Erythroblast (primary cell): ENCODE results near the gene HEMGN.
"Not testable (repeated sequence)": the region's sequence is repeated elsewhere in the genome, so short reads cannot be mapped to it uniquely, and the experiment has no call there.

Source experiments
- DNase-seq, 2 experiments: peaks; one replicate each; lab custom pipeline; 2025; lab: John Stamatoyannopoulos, UW
- GATA1 ChIP-seq: IDR thresholded peaks from 2 replicates; pipeline ENCODE4 v1.6.1; 2011; ENCODE audit warnings: low read depth, mild to moderate bottlenecking, control low read depth, low read length, moderate library complexity
- POLR2A ChIP-seq: IDR thresholded peaks from 2 replicates; pipeline ENCODE4 v1.6.1; 2011; ENCODE audit warnings: mild to moderate bottlenecking, low read length

The HEMGN gene

DNA sequence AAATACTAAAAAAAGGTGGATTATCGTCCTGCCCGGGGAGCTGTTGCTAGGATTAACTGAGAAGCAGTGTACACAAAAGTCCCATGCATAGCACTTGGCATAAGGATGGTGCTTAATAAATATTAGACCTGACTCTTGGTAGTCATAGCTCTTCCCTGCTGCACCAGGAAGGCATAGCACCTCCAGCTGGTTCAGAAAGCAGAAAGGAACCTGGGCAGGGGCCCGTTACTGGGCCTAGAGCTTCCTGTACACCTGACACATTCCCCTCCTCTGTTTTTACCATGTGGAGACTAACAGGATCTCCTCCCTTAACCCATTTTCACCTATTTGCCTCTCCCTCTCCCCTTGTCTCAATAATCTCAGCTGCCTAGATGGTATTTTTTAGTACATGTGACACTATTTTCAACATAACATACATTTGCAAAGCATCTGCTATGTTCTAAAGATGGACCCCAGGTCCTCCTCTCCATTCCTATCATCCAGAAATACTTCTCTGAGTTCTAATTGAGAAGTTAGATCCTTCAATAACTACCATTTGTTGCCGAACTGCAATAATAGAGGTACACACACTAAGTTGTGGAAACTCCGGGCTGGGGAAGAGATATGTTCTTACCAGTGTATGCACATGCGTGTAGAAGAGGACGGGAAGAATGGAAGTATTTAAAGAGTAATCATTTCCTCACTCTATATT lies 42.0 kb upstream of the HEMGN start:
- no peak for TF ChIP-seq GATA1
- TF ChIP-seq POLR2A = no peak
- no peak for DNase-seq

GRCh38 chr9:97978371-97979130 lies 40.6 kb upstream of the HEMGN start:
- no peak for TF ChIP-seq POLR2A
- no peak for TF ChIP-seq GATA1

DNA sequence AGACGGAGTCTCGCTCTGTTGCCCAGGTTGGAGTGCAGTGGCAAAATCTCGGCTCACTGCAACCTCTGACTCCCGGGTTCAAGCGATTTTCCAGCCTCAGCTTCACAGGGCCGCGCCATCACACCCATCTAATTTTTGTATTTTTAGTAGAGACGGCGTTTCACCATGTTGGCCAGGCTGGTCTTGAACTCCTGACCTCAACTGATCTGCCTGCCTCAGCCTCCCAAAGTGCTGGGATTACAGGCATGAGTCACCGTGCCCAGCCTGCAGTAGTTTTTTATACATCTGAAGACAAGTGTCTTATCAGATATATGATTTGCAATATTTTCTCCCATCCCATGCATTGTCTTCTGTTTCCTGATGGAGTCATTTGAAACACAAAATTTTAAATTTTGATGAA lies 38.7 kb upstream of the HEMGN start:
- DNase-seq = not testable (repeated sequence)

More at GRCh38 chr9:97978371-97979130, 40.6 kb upstream of the HEMGN start:
- DNase-seq = no peak

DNA sequence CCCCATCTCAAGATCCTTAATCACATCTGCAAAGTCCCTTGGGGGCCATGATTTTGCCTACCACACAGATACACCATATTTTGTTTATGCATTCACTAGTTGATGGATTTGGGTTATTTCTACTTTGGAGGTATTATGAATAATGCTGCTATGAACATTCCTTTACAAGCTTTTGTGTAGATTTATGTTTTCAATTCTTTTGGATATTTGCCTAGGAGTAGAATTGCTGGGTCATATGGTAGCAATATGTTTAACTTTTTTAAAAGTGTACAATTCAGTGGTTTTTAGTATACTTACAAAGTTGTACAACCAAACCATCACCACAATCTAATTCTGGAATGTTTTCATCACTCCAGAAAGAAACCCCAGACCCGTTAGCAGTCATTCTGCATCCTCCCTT lies 37.4 kb upstream of the HEMGN start:
- no peak for DNase-seq

DNA sequence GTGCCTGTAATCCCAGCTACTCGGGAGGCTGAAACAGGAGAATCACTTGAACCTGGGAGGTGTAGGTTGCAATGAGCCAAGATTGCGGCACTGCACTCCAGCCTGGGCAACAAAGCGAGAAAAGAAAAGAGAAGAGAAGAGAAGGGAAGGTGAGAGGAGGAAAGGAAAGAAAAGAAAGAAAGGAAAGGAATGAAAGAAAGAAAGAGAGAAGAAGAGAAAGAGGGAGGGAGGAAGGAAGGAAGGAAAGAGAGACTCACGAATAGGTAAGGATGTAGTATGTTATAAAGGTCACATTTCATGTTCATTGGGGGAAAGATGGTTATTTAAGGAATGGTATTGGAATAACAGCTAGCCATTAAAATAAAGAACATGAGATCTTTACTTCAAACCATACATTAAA lies 34.8 kb upstream of the HEMGN start:
- DNase-seq = no peak
- no peak for TF ChIP-seq GATA1
- TF ChIP-seq POLR2A = no peak

More for the DNA sequence above, 37.4 kb upstream of the HEMGN start:
- TF ChIP-seq POLR2A = no peak
- no peak for TF ChIP-seq GATA1

GRCh38 chr9:97970165-97970564 lies 32.2 kb upstream of the HEMGN start:
- DNase-seq = no peak
- no peak for TF ChIP-seq GATA1
- no peak for TF ChIP-seq POLR2A

DNA sequence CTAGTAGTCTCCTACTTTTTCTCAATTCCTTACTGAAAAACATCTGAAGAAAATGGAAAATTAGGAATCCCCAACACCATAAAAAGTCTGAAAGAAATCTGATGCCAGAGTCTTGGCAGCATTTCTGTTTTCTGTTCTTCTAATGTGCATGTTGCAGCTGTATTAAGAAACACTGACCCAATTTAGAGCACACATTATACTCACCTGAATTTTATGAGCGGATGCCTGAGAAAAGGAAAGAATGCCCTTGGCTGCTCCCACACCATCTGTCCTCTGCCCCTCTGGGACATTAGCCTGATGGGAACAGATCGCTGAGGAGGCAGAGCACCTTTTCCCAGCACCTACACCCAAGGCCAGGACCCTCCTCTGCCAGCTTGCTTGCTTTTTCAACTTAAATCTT lies 31.0 kb upstream of the HEMGN start:
- no peak for TF ChIP-seq POLR2A
- no peak for TF ChIP-seq GATA1
- no peak for DNase-seq

DNA sequence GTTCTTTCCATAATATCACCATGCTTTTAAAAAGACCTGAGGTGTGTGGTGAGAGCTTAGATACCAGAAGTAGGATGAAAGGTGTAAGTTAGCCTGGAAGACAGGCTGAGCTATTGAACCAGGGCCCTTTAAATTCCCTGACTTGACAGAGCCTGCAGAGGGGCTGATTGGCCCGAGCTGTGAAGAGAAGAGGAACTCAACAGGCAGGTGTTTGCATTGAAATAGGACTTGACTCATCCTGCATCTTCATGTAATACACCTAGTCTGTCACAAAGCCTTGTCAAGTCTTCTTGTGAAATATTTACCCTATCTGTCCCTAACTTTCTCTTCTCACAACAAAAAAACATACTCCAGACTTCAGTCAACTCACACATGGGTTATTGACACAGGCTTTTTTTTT lies 28.5 kb upstream of the HEMGN start:
- no peak for DNase-seq
- TF ChIP-seq POLR2A (no peak), GATA1 (no peak)

- DNase-seq = no peak
- no peak for TF ChIP-seq POLR2A
- TF ChIP-seq GATA1 = no peak
These were observed 26.9 kb upstream of the HEMGN start for GRCh38 chr9:97964901-97965300.

GRCh38 chr9:97963232-97963631 lies 25.3 kb upstream of the HEMGN start:
- DNase-seq = no peak
- no peak for TF ChIP-seq POLR2A
- TF ChIP-seq GATA1 = no peak

DNA sequence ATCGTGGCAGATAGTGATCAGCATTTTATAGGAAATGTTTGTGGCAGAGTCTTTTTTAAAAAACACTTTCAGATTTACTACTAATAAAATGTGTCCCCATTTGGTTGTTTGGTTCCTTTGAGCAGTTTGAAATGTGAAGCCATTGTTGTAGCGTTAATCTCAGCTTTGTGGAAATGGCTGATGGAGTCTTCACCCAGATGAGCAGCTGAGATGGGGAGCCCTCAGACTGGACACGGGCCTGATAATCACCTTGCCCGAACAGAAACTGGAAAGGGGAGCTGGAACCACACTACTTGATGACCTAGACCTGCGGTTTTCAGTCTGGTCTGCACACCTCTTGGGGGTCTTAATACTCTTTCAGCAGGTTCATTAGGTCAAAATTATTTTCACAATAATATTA lies 24.6 kb upstream of the HEMGN start:
- TF ChIP-seq GATA1 (no peak), POLR2A (no peak)
- no peak for DNase-seq

GRCh38 chr9:97962136-97962535 lies 24.2 kb upstream of the HEMGN start:
- no peak for DNase-seq
- TF ChIP-seq POLR2A (no peak), GATA1 (no peak)

GRCh38 chr9:97961361-97961760 lies 23.4 kb upstream of the HEMGN start:
- TF ChIP-seq POLR2A (no peak), GATA1 (no peak)

GRCh38 chr9:97960678-97961328 lies 22.8 kb upstream of the HEMGN start:
- peak; percentile 95 to 98 for DNase-seq
- peak; percentile 52 for TF ChIP-seq GATA1
- peak; percentile 60 for TF ChIP-seq POLR2A

More at GRCh38 chr9:97961361-97961760, 23.4 kb upstream of the HEMGN start:
- DNase-seq = peak; percentile 60 to 72

DNA sequence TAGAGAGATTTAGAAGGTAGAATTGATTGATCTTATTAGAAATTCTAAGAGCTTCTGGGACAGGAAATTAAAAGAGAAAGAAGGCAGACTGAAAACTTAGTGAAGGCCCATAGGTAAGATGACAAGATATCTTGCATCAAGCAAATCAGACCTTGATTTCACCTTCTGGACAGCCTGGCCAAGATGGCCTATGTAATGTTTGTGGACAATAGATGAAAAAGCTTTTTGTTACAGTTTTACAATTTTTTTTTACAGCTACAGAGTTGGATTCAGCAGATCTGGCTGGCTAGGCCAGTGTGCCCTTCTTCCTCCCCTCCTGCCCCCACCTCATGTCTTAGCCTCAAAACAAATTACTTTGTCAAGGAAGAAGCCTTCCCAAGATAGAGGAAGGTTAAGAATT lies 21.6 kb upstream of the HEMGN start:
- TF ChIP-seq POLR2A (no peak), GATA1 (no peak)
- DNase-seq = no peak
